GM12878 (cell line): Measurements from ENCODE around the gene ADGRE3. TPM values are rescaled to one million over a fixed set of nuclear protein-coding genes. Genes with fewer than 3 reads are reported as not detected.

Experiments used
- ATF7 ChIP-seq: fragments of 450-650 bp; IDR thresholded peaks from 2 replicates; pipeline ENCODE4 v1.6.1; 2016; ENCODE audit warnings: low read depth, mild to moderate bottlenecking
- CBX5 ChIP-seq: sonication (generic); IDR thresholded peaks from 2 replicates; pipeline ENCODE4 v1.6.1; 2016; ENCODE audit warnings: low read depth, moderate library complexity, mild to moderate bottlenecking, inconsistent platforms
- CEBPZ ChIP-seq: fragments of 150-350 bp; IDR thresholded peaks from 2 replicates; pipeline ENCODE4 v1.6.1; 2016; ENCODE audit warnings: low read depth, low read length
- GABPA ChIP-seq: IDR thresholded peaks from 2 replicates; pipeline ENCODE4 v1.6.1; 2014; ENCODE audit warnings: antibody characterized with exemption, low read depth, mild to moderate bottlenecking, inconsistent platforms
- PAX5 ChIP-seq: IDR thresholded peaks from 2 replicates; pipeline ENCODE4 v1.6.1; 2011; ENCODE audit warnings: low read depth, low read length, borderline replicate concordance
- PRDM15 ChIP-seq: fragments of 450-650 bp; formaldehyde crosslinking; IDR thresholded peaks from 2 replicates; pipeline ENCODE4 v1.4.0; 2020; ENCODE audit warnings: mild to moderate bottlenecking, moderate library complexity
- RAD21 ChIP-seq: IDR thresholded peaks from 2 replicates; pipeline ENCODE4 v1.6.1; 2011; ENCODE audit warnings: mild to moderate bottlenecking, low read depth, low read length, moderate library complexity; ENCODE audit not compliant: insufficient read depth
- RB1 ChIP-seq: fragments of 450-650 bp; formaldehyde crosslinking; IDR thresholded peaks from 2 replicates; pipeline ENCODE4 v1.6.1; 2017; ENCODE audit warnings: mild to moderate bottlenecking, borderline replicate concordance
- SREBF1 ChIP-seq: IDR thresholded peaks from 2 replicates; pipeline ENCODE4 v1.6.1; 2012; ENCODE audit warnings: mild to moderate bottlenecking, low read length
- ZBED1 ChIP-seq: IDR thresholded peaks from 2 replicates; pipeline ENCODE4 v1.6.1; 2016; ENCODE audit warnings: borderline replicate concordance
- ZBTB11 ChIP-seq: fragments of 450-650 bp; formaldehyde crosslinking; IDR thresholded peaks from 2 replicates; pipeline ENCODE4 v1.5.0; 2022; ENCODE audit warnings: mild to moderate bottlenecking, missing genetic modification characterization
- ZNF207 ChIP-seq: fragments of 450-650 bp; IDR thresholded peaks from 2 replicates; pipeline ENCODE4 v1.6.1; 2014; ENCODE audit warnings: antibody characterized with exemption, mild to moderate bottlenecking, borderline replicate concordance
- ZNF687 ChIP-seq: fragments of 450-650 bp; IDR thresholded peaks from 2 replicates; pipeline ENCODE4 v1.6.1; 2017; ENCODE audit warnings: mild to moderate bottlenecking, moderate library complexity
- polyA plus RNA-seq, 11 experiments: library from polyadenylated mRNA; depleted of rRNA in 4 of 11; unstranded in 6 of 11; stranded (reverse) in 5 of 11; fragments of >200 nt; fragmentation: Nextera tagmentation in 4 of 11; fragmentation: Illumina TruSeq in 1 of 11; extraction: Ambion mirVana in 4 of 11; extraction: Trizol in 1 of 11; gene quantifications; 1 replicate in 1 of 11; 2 replicates in 10 of 11; pipeline versions ENCODE4 v1.2.1 to v1.2.3, GENCODE V29; 2011 to 2016; ENCODE audit warnings: inconsistent platforms in 2 of 11, missing spikeins in 2 of 11, low read depth in 1 of 11
- total RNA-seq, 4 experiments: library from RNA; depleted of rRNA in 3 of 4; stranded (reverse); fragments of >200 nt in 3 of 4; fragmentation: Illumina TruSeq in 1 of 4; extraction: Trizol in 1 of 4; gene quantifications; 2 replicates each; pipeline versions ENCODE4 v1.2.1 to v1.2.3, GENCODE V29; 2013 to 2021

The ADGRE3 gene
- total and polyA plus RNA-seq, 10 of the 15 experiments (the other 5 are each of a cell fraction or from before 2014, with no cell fraction given), result 0.04 to 0.10 (median 0.05) TPM; not detected in 6

- TF ChIP-seq ZBTB11 (CRISPR knock-in tag), result 0 out of 2 replicates have a peak, but pooled peaks have one; percentile 23
- TF ChIP-seq ZNF207, result no peak
- no peak for TF ChIP-seq SREBF1
- TF ChIP-seq PRDM15 (CRISPR knock-in tag), result no peak
- no peak for TF ChIP-seq PAX5
- no peak for TF ChIP-seq CEBPZ
- TF ChIP-seq RB1, result peak; percentile 46; the same call in 1 of the 2 replicates
- no peak for TF ChIP-seq RAD21
- TF ChIP-seq ZBED1, result no peak
- TF ChIP-seq ATF7, result no peak
- TF ChIP-seq CBX5, result no peak
- TF ChIP-seq ZNF687, result peak; percentile 75
- peak; percentile 87 for TF ChIP-seq GABPA
These were observed 15.2 kb upstream of the ADGRE3 start, which contains the start of gene ZNF333 (continued) for GRCh38 chr19:14689598-14690503.
